ENCODE results near the gene ADAP1. TPM values are rescaled to one million over a fixed set of nuclear protein-coding genes. Genes with fewer than 3 reads are reported as not detected.
A peak's percentile ranks its signal among the peaks of the same experiment; 100 is the strongest.

ADAP1 gene
- polyA plus RNA-seq, 1 donor (not counting 4 experiments of a cell fraction or from before 2014, with no cell fraction given) = 4.3 TPM

DNA sequence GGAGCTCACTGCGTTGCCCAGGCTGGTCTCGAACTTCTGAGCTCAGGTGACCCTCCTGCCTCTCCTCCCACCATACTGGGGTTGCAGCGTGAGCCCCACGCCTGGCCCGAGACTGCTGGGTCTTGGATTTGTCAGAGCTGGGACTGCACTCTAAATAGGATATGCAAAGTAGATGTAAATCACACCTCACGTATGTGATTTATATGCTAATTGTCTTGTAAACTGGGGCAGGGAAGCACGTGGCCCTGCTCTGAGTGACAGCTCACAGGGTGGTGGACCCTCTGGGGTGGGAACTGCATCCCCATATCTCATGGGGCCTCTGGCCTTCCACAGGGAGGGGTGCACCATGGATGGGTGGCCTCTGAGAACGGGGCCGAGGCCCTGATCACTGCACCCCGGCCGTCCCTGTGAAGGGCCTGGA is 44.0 kb downstream of the ADAP1 start:
- no peaks in the 10 kb centered on the region for H3K9me1 ChIP-seq (ENCODE audit: control insufficient read depth, extremely low read depth, insufficient read depth, low read length)
- H3K4me2 ChIP-seq (ENCODE audit: control insufficient read depth, extremely low read depth, insufficient read depth, low read depth, low read length) = no peak overlapping the region
- H4K20me1 ChIP-seq (ENCODE audit: control insufficient read depth, extremely low read depth, insufficient read depth, low read length) = no peaks in the 10 kb centered on the region
- no peak overlapping the region for H2AFZ ChIP-seq (ENCODE audit: control insufficient read depth, low read length)
- TF ChIP-seq EZH2 (IDR thresholded peaks at IDR 0.05; ENCODE audit: low read length) = no peak
- TF ChIP-seq, protein P1, sequence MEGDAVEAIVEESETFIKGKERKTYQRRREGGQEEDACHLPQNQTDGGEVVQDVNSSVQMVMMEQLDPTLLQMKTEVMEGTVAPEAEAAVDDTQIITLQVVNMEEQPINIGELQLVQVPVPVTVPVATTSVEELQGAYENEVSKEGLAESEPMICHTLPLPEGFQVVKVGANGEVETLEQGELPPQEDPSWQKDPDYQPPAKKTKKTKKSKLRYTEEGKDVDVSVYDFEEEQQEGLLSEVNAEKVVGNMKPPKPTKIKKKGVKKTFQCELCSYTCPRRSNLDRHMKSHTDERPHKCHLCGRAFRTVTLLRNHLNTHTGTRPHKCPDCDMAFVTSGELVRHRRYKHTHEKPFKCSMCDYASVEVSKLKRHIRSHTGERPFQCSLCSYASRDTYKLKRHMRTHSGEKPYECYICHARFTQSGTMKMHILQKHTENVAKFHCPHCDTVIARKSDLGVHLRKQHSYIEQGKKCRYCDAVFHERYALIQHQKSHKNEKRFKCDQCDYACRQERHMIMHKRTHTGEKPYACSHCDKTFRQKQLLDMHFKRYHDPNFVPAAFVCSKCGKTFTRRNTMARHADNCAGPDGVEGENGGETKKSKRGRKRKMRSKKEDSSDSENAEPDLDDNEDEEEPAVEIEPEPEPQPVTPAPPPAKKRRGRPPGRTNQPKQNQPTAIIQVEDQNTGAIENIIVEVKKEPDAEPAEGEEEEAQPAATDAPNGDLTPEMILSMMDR (optimal IDR thresholded peaks at IDR 0.05 in 1 of 3, IDR thresholded peaks at IDR 0.05 in 1 of 3, conservative IDR thresholded peaks at IDR 0.05 in 1 of 3; ENCODE audit: extremely low read depth in 1 of 3, insufficient read depth in 2 of 3, low read length in 3 of 3) = no peak
- H3K36me3 ChIP-seq (ENCODE audit: control insufficient read depth in 2 of 2, extremely low read depth in 1 of 2, insufficient read depth in 2 of 2, low read length in 2 of 2) = no peaks in the 10 kb centered on the region
- DNase-seq (ENCODE audit: low read depth, low spot score) (no peak), FAIRE-seq (no peak)
- H3K9ac ChIP-seq (ENCODE audit: control insufficient read depth, extremely low read depth, insufficient read depth, low read length) = no peak overlapping the region
- dilution Hi-C loops (cut with MboI; ENCODE audit: extremely low pct_ligation_motif_present, low sequenced_read_pairs) = no loop called here
- peaks cover 13% of the 10 kb centered on the region for H3K4me1 ChIP-seq (ENCODE audit: control insufficient read depth, extremely low read depth, insufficient read depth, low read length)
- H3K4me3 ChIP-seq (ENCODE audit: control insufficient read depth in 2 of 3, extremely low read depth in 1 of 3, insufficient read depth in 2 of 3, low read depth in 1 of 3, low read length in 3 of 3) = no peak overlapping the region
- no peaks in the 10 kb centered on the region for H3K9me3 ChIP-seq (ENCODE audit: control insufficient read depth, low read depth, low read length)
- peaks cover 4% of the 10 kb centered on the region for H3K27me3 ChIP-seq (ENCODE audit: control insufficient read depth, extremely low read depth, insufficient read depth, low read length)
- H3K27ac ChIP-seq (ENCODE audit: control insufficient read depth, insufficient read depth, low read length) = no peak overlapping the region
- no peaks in the 10 kb centered on the region for H3K79me2 ChIP-seq (ENCODE audit: control insufficient read depth, insufficient read depth, low read length)

DNA sequence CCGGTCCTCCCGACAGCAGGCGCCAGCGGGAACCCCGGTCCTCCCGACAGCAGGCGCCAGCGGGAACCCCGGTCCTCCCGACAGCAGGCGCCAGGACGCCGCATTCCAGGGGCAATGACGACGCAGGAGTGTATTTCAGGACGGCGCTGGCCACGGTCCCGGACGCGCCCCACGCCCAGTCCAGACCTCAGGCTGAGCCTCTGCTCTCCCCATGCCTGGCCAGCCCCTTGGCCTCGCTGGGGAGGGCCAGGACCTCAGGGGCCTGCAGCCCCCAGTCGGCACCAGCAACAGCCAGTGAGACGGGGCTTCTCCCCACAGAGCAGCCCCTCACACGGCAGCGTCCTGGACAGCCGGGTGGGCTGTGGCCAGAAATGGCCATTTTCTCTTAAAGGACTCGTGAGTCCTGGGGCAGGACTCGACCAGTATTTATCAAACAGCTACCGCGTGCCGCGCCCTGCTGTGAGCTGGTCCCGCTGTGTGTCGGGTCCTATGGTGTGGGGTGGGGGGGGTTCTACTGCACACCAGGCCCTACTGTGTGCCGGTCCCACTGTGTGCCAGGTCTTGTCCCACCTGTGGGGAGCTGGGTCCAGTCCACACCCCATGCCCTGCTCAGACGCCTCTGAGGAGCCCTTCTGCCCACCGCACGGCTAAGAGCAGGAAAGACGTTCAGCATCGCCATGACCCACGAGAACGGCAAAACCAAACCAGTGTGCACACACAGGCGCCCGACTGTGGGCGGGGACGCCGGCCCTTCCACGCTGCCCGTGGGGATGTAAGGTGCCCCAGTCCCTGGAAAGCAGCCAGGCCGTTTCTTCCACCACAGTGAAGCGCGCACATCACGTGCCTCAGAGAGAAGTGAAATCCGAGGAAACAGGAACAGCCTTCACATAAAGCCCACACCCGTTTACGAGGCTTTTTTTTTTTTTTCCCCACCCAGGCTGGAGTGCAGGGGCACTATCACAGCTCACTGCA is 44.8 kb downstream of the ADAP1 start:
- Histone ChIP-seq H3K27me3 (ENCODE audit: control insufficient read depth, extremely low read depth, insufficient read depth, low read length) (peaks cover 10% of the 10 kb centered on the region), H3K4me1 (ENCODE audit: control insufficient read depth, extremely low read depth, insufficient read depth, low read length) (peaks cover 10% of the 10 kb centered on the region), H3K36me3 (ENCODE audit: control insufficient read depth in 2 of 2, extremely low read depth in 1 of 2, insufficient read depth in 2 of 2, low read length in 2 of 2) (no peaks in the 10 kb centered on the region), H2AFZ (ENCODE audit: control insufficient read depth, low read length) (no peak overlapping the region), H3K9me1 (ENCODE audit: control insufficient read depth, extremely low read depth, insufficient read depth, low read length) (no peaks in the 10 kb centered on the region), H3K4me2 (ENCODE audit: control insufficient read depth, extremely low read depth, insufficient read depth, low read depth, low read length) (peak overlapping the region; percentile 37), H4K20me1 (ENCODE audit: control insufficient read depth, extremely low read depth, insufficient read depth, low read length) (no peaks in the 10 kb centered on the region), H3K79me2 (ENCODE audit: control insufficient read depth, insufficient read depth, low read length) (no peaks in the 10 kb centered on the region), H3K9ac (ENCODE audit: control insufficient read depth, extremely low read depth, insufficient read depth, low read length) (no peak overlapping the region), H3K9me3 (ENCODE audit: control insufficient read depth, low read depth, low read length) (no peaks in the 10 kb centered on the region), H3K27ac (ENCODE audit: control insufficient read depth, insufficient read depth, low read length) (no peak overlapping the region), H3K4me3 (ENCODE audit: control insufficient read depth in 2 of 3, extremely low read depth in 1 of 3, insufficient read depth in 2 of 3, low read depth in 1 of 3, low read length in 3 of 3) (no peak overlapping the region)
- TF ChIP-seq EZH2 (IDR thresholded peaks at IDR 0.05; ENCODE audit: low read length) = no peak
- TF ChIP-seq, protein P1 (optimal IDR thresholded peaks at IDR 0.05 in 1 of 3, IDR thresholded peaks at IDR 0.05 in 1 of 3, conservative IDR thresholded peaks at IDR 0.05 in 1 of 3; ENCODE audit: extremely low read depth in 1 of 3, insufficient read depth in 2 of 3, low read length in 3 of 3) = no peak
- FAIRE-seq (no peak), DNase-seq (ENCODE audit: low read depth, low spot score) (no peak)
- dilution Hi-C loops (cut with MboI; ENCODE audit: extremely low pct_ligation_motif_present, low sequenced_read_pairs) = no loop called here

All from keratinocyte (primary cell).